Vein endothelial cell (primary cell): ENCODE data around the gene NDUFB8. TPM values are rescaled to one million over a fixed set of nuclear protein-coding genes. Genes with fewer than 3 reads are reported as not detected.

ENCODE experiments used
- total RNA-seq: library from RNA; depleted of rRNA; stranded (reverse); fragments of >200 nt; gene quantifications from 2 replicates; pipeline ENCODE4 v1.2.3, GENCODE V29; 2012

The NDUFB8 gene
- total RNA-seq: 121 and 148 TPM in 2 replicates

GRCh38 chr10:100529475-100530298, at the start of gene NDUFB8:
Gene NDUFB8 (minus strand): TSS chr10:100529871. CDS start chr10:100529851, 20 bp downstream.

GRCh38 chr10:100535715-100536353, 6.2 kb upstream of the NDUFB8 start, which contains the start of gene HIF1AN:
Gene HIF1AN (plus strand): TSS chr10:100535943. CDS start chr10:100535959, 16 bp downstream.

DNA sequence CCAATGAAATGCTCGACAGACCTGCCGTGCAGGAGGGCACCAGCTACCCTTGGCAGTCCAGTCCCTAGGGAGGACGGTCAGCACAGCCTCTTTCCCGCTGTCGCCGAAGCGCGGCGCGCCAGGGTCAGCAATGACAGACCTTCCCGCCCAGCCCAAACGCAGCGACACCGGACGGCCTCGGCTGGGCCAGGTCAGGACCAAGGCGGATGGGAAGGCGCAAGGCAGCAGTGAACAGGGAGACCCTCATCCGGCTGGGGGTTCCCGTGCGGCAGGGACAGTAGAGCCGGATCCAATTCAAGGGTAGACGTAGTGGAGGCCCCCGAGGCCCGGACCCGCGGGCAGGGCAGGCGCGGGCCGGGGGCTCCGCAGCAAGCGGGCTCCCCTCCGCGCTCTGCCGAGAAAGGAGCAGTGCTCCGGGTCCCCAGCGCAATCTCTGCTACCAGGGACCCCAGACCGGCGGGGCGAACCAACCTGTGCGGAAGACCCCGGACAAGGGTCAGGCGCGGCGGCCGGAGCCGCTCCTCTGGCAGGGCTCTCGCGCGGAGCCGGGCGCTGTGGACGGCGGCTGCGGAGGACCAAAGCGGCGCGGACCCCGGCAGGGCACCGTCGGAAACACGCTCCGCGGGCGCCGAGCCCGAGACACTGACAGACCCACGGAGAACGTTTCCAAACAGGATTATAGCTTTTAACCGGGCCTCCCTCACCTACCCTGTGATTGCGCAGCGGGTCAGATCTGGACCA, 10.2 kb downstream of the NDUFB8 start, which contains the start of gene SEC31B:
TSS of gene SEC31B (minus strand) at position 551 of the 741 bp plus-strand sequence. CDS start 2,909 bp downstream, outside the sequence.

Other genes with a start within 250 kb of the NDUFB8 start
- gene BLOC1S2, start 243.2 kb downstream of the NDUFB8 start, total RNA-seq: 42.1 and 48.4 TPM in 2 replicates
- gene PKD2L1, start 199.6 kb downstream of the NDUFB8 start, total RNA-seq: not detected in 2 replicates
- 70.2 and 157 TPM in 2 replicates for gene SCD, start 182.6 kb downstream of the NDUFB8 start, total RNA-seq
- gene WNT8B, start 66.9 kb downstream of the NDUFB8 start, total RNA-seq: not detected in 2 replicates
- gene SEC31B, start 10.0 kb downstream of the NDUFB8 start, total RNA-seq: 3.8 and 5.2 TPM in 2 replicates
- gene HIF1AN, start 6.1 kb upstream of the NDUFB8 start, total RNA-seq: 8.8 and 9.7 TPM in 2 replicates
- not detected in 2 replicates for gene PAX2, start 215.7 kb upstream of the NDUFB8 start, total RNA-seq